Measurements from ENCODE around the gene SYNPR. TPM values are rescaled to one million over a fixed set of nuclear protein-coding genes. Genes with fewer than 3 reads are reported as not detected.

The SYNPR gene
- total RNA-seq, 1 experiment from 2014 or later, result 17.6 TPM

- CTCF ChIA-PET, result no interaction called here
Measured at GRCh38 chr3:63474828-63475518, 196.9 kb downstream of the SYNPR start.

GRCh38 chr3:63477494-63478129 lies 199.5 kb downstream of the SYNPR start:
- ChIA-PET CTCF (no interaction called here), POLR2A (ENCODE audit: low non-redundant PET) (no interaction called here)
- no peak for TF ChIP-seq EZH2 (IDR thresholded peaks at IDR 0.05; ENCODE audit: borderline replicate concordance, low read depth, low read length, poor library complexity, severe bottlenecking)
- no peak for TF ChIP-seq CTCF (conservative IDR thresholded peaks at IDR 0.05; ENCODE audit: low read depth, low read length)
- no TSS peak for BruUV-seq (replicated peaks)
- H3K27ac ChIP-seq (ENCODE audit: low read depth, low read length, poor library complexity, severe bottlenecking), result no peak overlapping the region
- no peak for DNase-seq (ENCODE audit: low spot score)
- intact Hi-C loops (cut with micrococcal nuclease; ENCODE audit: unreplicated experiment), result no loop called here
- no peak overlapping the region for H3K4me3 ChIP-seq (ENCODE audit: low read depth, low read length, poor library complexity, severe bottlenecking)
- H3K36me3 ChIP-seq (ENCODE audit: insufficient read depth, low read length, poor library complexity, severe bottlenecking), result no peaks in the 10 kb centered on the region
- no peaks in the 10 kb centered on the region for H3K4me1 ChIP-seq (ENCODE audit: insufficient read depth, low read length, poor library complexity, severe bottlenecking)
- H3K9me3 ChIP-seq (ENCODE audit: low read depth, low read length, poor library complexity, severe bottlenecking), result no peaks in the 10 kb centered on the region
- no peaks in the 10 kb centered on the region for H3K27me3 ChIP-seq (replicated peaks; ENCODE audit: insufficient read depth, low read depth, low read length, poor library complexity)

More at GRCh38 chr3:63474828-63475518, 196.9 kb downstream of the SYNPR start:
- no peaks in the 10 kb centered on the region for H3K4me1 ChIP-seq (ENCODE audit: insufficient read depth, low read length, poor library complexity, severe bottlenecking)
- H3K27ac ChIP-seq (ENCODE audit: low read depth, low read length, poor library complexity, severe bottlenecking), result no peak overlapping the region
- H3K27me3 ChIP-seq (replicated peaks; ENCODE audit: insufficient read depth, low read depth, low read length, poor library complexity), result no peaks in the 10 kb centered on the region
- TF ChIP-seq EZH2 (IDR thresholded peaks at IDR 0.05; ENCODE audit: borderline replicate concordance, low read depth, low read length, poor library complexity, severe bottlenecking) (no peak), CTCF (conservative IDR thresholded peaks at IDR 0.05; ENCODE audit: low read depth, low read length) (no peak)
- H3K36me3 ChIP-seq (ENCODE audit: insufficient read depth, low read length, poor library complexity, severe bottlenecking), result no peaks in the 10 kb centered on the region
- intact Hi-C loops (cut with micrococcal nuclease; ENCODE audit: unreplicated experiment), result no loop called here
- no TSS peak for BruUV-seq (replicated peaks)
- POLR2A ChIA-PET (ENCODE audit: low non-redundant PET), result no interaction called here
- no peak overlapping the region for H3K4me3 ChIP-seq (ENCODE audit: low read depth, low read length, poor library complexity, severe bottlenecking)
- DNase-seq (ENCODE audit: low spot score), result no peak
- H3K9me3 ChIP-seq (ENCODE audit: low read depth, low read length, poor library complexity, severe bottlenecking), result no peaks in the 10 kb centered on the region

GRCh38 chr3:63478990-63479660 lies 201.0 kb downstream of the SYNPR start:
- Histone ChIP-seq H3K36me3 (ENCODE audit: insufficient read depth, low read length, poor library complexity, severe bottlenecking) (no peaks in the 10 kb centered on the region), H3K4me3 (ENCODE audit: low read depth, low read length, poor library complexity, severe bottlenecking) (no peak overlapping the region), H3K27ac (ENCODE audit: low read depth, low read length, poor library complexity, severe bottlenecking) (no peak overlapping the region), H3K27me3 (replicated peaks; ENCODE audit: insufficient read depth, low read depth, low read length, poor library complexity) (no peaks in the 10 kb centered on the region), H3K9me3 (ENCODE audit: low read depth, low read length, poor library complexity, severe bottlenecking) (no peaks in the 10 kb centered on the region), H3K4me1 (ENCODE audit: insufficient read depth, low read length, poor library complexity, severe bottlenecking) (no peaks in the 10 kb centered on the region)
- ChIA-PET POLR2A (ENCODE audit: low non-redundant PET) (no interaction called here), CTCF (no interaction called here)
- intact Hi-C loops (cut with micrococcal nuclease; ENCODE audit: unreplicated experiment), result no loop called here
- no peak for DNase-seq (ENCODE audit: low spot score)
- BruUV-seq (replicated peaks), result no TSS peak
- TF ChIP-seq CTCF (conservative IDR thresholded peaks at IDR 0.05; ENCODE audit: low read depth, low read length) (no peak), EZH2 (IDR thresholded peaks at IDR 0.05; ENCODE audit: borderline replicate concordance, low read depth, low read length, poor library complexity, severe bottlenecking) (no peak)

Data from A673 (cell line).